H1 (cell line): ENCODE data around the gene TLE4. TPM values are rescaled to one million over a fixed set of nuclear protein-coding genes. Genes with fewer than 3 reads are reported as not detected.

ENCODE experiments used
- CTCF ChIA-PET: fragments of 300-600 bp; sonication (Branson Sonifier 250); formaldehyde crosslinking; loops from one replicate; lab custom pipeline; 2021; ENCODE audit not compliant: partially characterized antibody; lab: Charles Lee
- POLR2A ChIA-PET: fragments of 300-600 bp; sonication (Branson Sonifier 250); formaldehyde crosslinking; loops from one replicate; lab custom pipeline; 2021; ENCODE audit warnings: inconsistent platforms; ENCODE audit not compliant: partially characterized antibody; lab: Charles Lee
- DNase-seq, 2 experiments: peaks; one replicate each; pipeline versions ENCODE4 v3.0.0 to v3.0.0-alpha.2; 2010 to 2022; ENCODE audit warnings: low spot score in 2 of 2, low read depth in 1 of 2, mixed read lengths in 1 of 2
- FAIRE-seq: peaks from 2 replicates; lab custom pipeline; 2011; peaks lifted over from hg19 to GRCh38; lab: Jason Lieb, UNC
- H2AFZ ChIP-seq: 2 replicates; pipeline ENCODE4 v1.8.1; 2012; ENCODE audit warnings: low read length, inconsistent platforms
- H2AK5ac ChIP-seq: 2 replicates; pipeline ENCODE4 v1.6.1; 2013; ENCODE audit warnings: low read depth, low read length
- H2BK120ac ChIP-seq: replicated peaks from 2 replicates; pipeline ENCODE3; 2013; ENCODE audit warnings: low read depth, low read length, inconsistent platforms
- H2BK12ac ChIP-seq: 2 replicates; pipeline ENCODE4 v1.6.1; 2013; ENCODE audit warnings: low read depth, low read length
- H2BK15ac ChIP-seq: 2 replicates; pipeline ENCODE4 v1.6.1; 2013; ENCODE audit warnings: low read length
- H2BK20ac ChIP-seq: 2 replicates; pipeline ENCODE4 v1.6.1; 2013; ENCODE audit warnings: low read length
- H2BK5ac ChIP-seq: 2 replicates; pipeline ENCODE4 v1.6.1; 2013; ENCODE audit warnings: low read depth, low read length
- H3K14ac ChIP-seq: 2 replicates; pipeline ENCODE4 v1.6.1; 2013; ENCODE audit warnings: inconsistent platforms; ENCODE audit not compliant: insufficient read length
- H3K18ac ChIP-seq: 2 replicates; pipeline ENCODE4 v1.6.1; 2013; ENCODE audit warnings: low read length; ENCODE audit errors: extremely low read depth
- H3K23ac ChIP-seq: 2 replicates; pipeline ENCODE4 v1.6.1; 2013; ENCODE audit warnings: inconsistent platforms; ENCODE audit not compliant: insufficient read length
- H3K23me2 ChIP-seq: 2 replicates; pipeline ENCODE4 v1.6.1; 2013; ENCODE audit warnings: low read depth, low read length
- H3K27ac ChIP-seq: 2 replicates; pipeline ENCODE4 v1.6.1; 2011; ENCODE audit warnings: low read depth, low read length, inconsistent platforms
- H3K27me3 ChIP-seq, 4 experiments: replicated peaks in 1 of 4; 1 replicate in 1 of 4; 2 replicates in 3 of 4; pipeline versions ENCODE4 v1.6.1 to v1.8.1; 2011 to 2013; ENCODE audit warnings: low read length in 3 of 4, mild to moderate bottlenecking in 3 of 4, inconsistent platforms in 2 of 4, mixed read lengths in 2 of 4, moderate library complexity in 1 of 4; ENCODE audit not compliant: control insufficient read depth in 3 of 4, insufficient read depth in 3 of 4; ENCODE audit errors: extremely low read depth in 1 of 4
- H3K36me3 ChIP-seq, 4 experiments: 2 replicates each; pipeline versions ENCODE4 v1.6.1 to v1.8.1; 2011 to 2013; ENCODE audit warnings: mild to moderate bottlenecking in 4 of 4, low read length in 3 of 4, moderate library complexity in 2 of 4, control low read depth in 1 of 4, inconsistent platforms in 1 of 4; ENCODE audit not compliant: insufficient read depth in 4 of 4, control insufficient read depth in 2 of 4
- H3K4ac ChIP-seq: replicated peaks from 2 replicates; pipeline ENCODE3; 2013; ENCODE audit warnings: low read length, low read depth, mixed read lengths, inconsistent platforms; ENCODE audit not compliant: insufficient read length
- H3K4me1 ChIP-seq, 4 experiments: replicated peaks in 1 of 4; 1 replicate in 1 of 4; 2 replicates in 3 of 4; pipeline versions ENCODE4 v1.6.1 to v1.8.1; 2011 to 2013; ENCODE audit warnings: low read length in 3 of 4, inconsistent platforms in 2 of 4, mixed read lengths in 1 of 4; ENCODE audit not compliant: insufficient read depth in 4 of 4, control insufficient read depth in 3 of 4
- H3K4me2 ChIP-seq, 2 experiments: 2 replicates each; pipeline versions ENCODE4 v1.6.1 to v1.8.1; 2011 to 2013; ENCODE audit warnings: low read depth in 2 of 2, low read length in 2 of 2, control low read depth in 1 of 2, inconsistent platforms in 1 of 2, mild to moderate bottlenecking in 1 of 2; ENCODE audit not compliant: insufficient read depth in 1 of 2
- H3K4me3 ChIP-seq, 4 experiments: fragments of 200-600, 300-600 bp in 1 of 4; sonication (generic), shearing (Covaris generic), sonication (Bioruptor Twin) in 1 of 4; 2 replicates each; pipeline versions ENCODE4 v1.5.1 to v1.8.1; 2011 to 2016; ENCODE audit warnings: low read length in 4 of 4, low read depth in 3 of 4, control low read depth in 2 of 4, inconsistent platforms in 2 of 4, mild to moderate bottlenecking in 2 of 4, mixed read lengths in 1 of 4, moderate library complexity in 1 of 4; ENCODE audit not compliant: insufficient read depth in 2 of 4; ENCODE audit errors: extremely low read depth in 1 of 4
- H3K56ac ChIP-seq: replicated peaks from 2 replicates; pipeline ENCODE3; 2013; ENCODE audit warnings: low read depth, mild to moderate bottlenecking, mixed read lengths, low read length, inconsistent platforms; ENCODE audit not compliant: insufficient read length
- H3K79me1 ChIP-seq: 2 replicates; pipeline ENCODE4 v1.6.1; 2013; ENCODE audit warnings: low read depth, low read length, control low read depth
- H3K79me2 ChIP-seq, 2 experiments: 2 replicates each; pipeline versions ENCODE4 v1.6.1 to v1.8.1; 2012 to 2013; ENCODE audit warnings: low read length in 2 of 2, mild to moderate bottlenecking in 2 of 2, inconsistent platforms in 1 of 2; ENCODE audit not compliant: insufficient read depth in 2 of 2, control insufficient read depth in 1 of 2
- H3K9ac ChIP-seq, 4 experiments: replicated peaks in 1 of 4; 1 replicate in 1 of 4; 2 replicates in 3 of 4; pipeline versions ENCODE4 v1.6.1 to v1.8.1; 2011 to 2013; ENCODE audit warnings: low read depth in 3 of 4, low read length in 3 of 4, control low read depth in 2 of 4, mild to moderate bottlenecking in 2 of 4, moderate library complexity in 2 of 4, inconsistent platforms in 1 of 4; ENCODE audit errors: extremely low read depth in 1 of 4
- H3K9me3 ChIP-seq, 2 experiments: 2 replicates each; pipeline versions ENCODE4 v1.6.1 to v1.8.1; 2012 to 2013; ENCODE audit warnings: mild to moderate bottlenecking in 2 of 2, moderate library complexity in 2 of 2, control low read depth in 1 of 2, inconsistent platforms in 1 of 2, low read depth in 1 of 2, low read length in 1 of 2, mixed read lengths in 1 of 2; ENCODE audit not compliant: insufficient read depth in 2 of 2
- H4K20me1 ChIP-seq, 2 experiments: replicated peaks in 1 of 2; 2 replicates each; pipeline versions ENCODE3 to v1.8.1; 2011 to 2013; ENCODE audit warnings: inconsistent platforms in 2 of 2, low read length in 2 of 2, mild to moderate bottlenecking in 1 of 2; ENCODE audit not compliant: insufficient read depth in 2 of 2, control insufficient read depth in 1 of 2
- H4K5ac ChIP-seq: 2 replicates; pipeline ENCODE4 v1.6.1; 2013; ENCODE audit warnings: low read length, low read depth, mixed read lengths, inconsistent platforms; ENCODE audit not compliant: insufficient read length
- H4K8ac ChIP-seq: 2 replicates; pipeline ENCODE4 v1.8.0; 2013; ENCODE audit warnings: mild to moderate bottlenecking, moderate library complexity, low read length, inconsistent platforms; ENCODE audit not compliant: insufficient read depth; ENCODE audit errors: extremely low read depth
- H4K91ac ChIP-seq: replicated peaks from 2 replicates; pipeline ENCODE3; 2013; ENCODE audit warnings: low read length, mixed read lengths, inconsistent platforms; ENCODE audit not compliant: insufficient read length
- BACH1 ChIP-seq: IDR thresholded peaks from 2 replicates; pipeline ENCODE4 v1.6.1; 2012; ENCODE audit warnings: low read length, improper control_type of control experiment
- CBX5 ChIP-seq: fragments of 300-800, 300-1000 bp; sonication (generic); IDR thresholded peaks from 2 replicates; pipeline ENCODE4 v1.7.1; 2016; ENCODE audit warnings: antibody characterized with exemption, low read length, low read depth
- CBX8 ChIP-seq: fragments of 300-800, 300-1000 bp; sonication (generic); IDR thresholded peaks from 2 replicates; pipeline ENCODE4 v1.7.1; 2016; ENCODE audit warnings: low read depth, low read length, borderline replicate concordance
- CTCF ChIP-seq, 3 experiments: IDR thresholded peaks; 1 replicate in 2 of 3; 2 replicates in 1 of 3; pipeline versions ENCODE4 v1.5.1 to v1.6.1; 2011; ENCODE audit warnings: low read length in 3 of 3, mild to moderate bottlenecking in 3 of 3, inconsistent platforms in 2 of 3, low read depth in 1 of 3, moderate library complexity in 1 of 3; ENCODE audit not compliant: insufficient read depth in 1 of 3; ENCODE audit errors: control extremely low read depth in 1 of 3
- EZH2 ChIP-seq: fragments of 200-600 bp; sonication (generic); IDR thresholded peaks from 2 replicates; pipeline ENCODE4 v1.7.1; 2012; ENCODE audit warnings: low read depth, mild to moderate bottlenecking, moderate library complexity, low read length, inconsistent platforms; ENCODE audit not compliant: severe bottlenecking
- FOSL1 ChIP-seq: IDR thresholded peaks from 2 replicates; pipeline ENCODE4 v1.6.1; 2011; ENCODE audit warnings: mild to moderate bottlenecking, low read depth, low read length, moderate library complexity; ENCODE audit not compliant: insufficient read depth
- SIRT6 ChIP-seq: IDR thresholded peaks from one replicate; pipeline ENCODE4 v1.7.1; 2012; ENCODE audit warnings: low read length, inconsistent platforms
- SP2 ChIP-seq: IDR thresholded peaks from 2 replicates; pipeline ENCODE4 v1.6.1; 2012; ENCODE audit warnings: mild to moderate bottlenecking, low read length, inconsistent platforms
- polyA plus RNA-seq, 7 experiments: library from polyadenylated mRNA; depleted of rRNA in 3 of 7; stranded (reverse) in 5 of 7; unstranded in 2 of 7; fragments of >200 nt in 5 of 7; fragments of 200-250 nt in 2 of 7; gene quantifications; 1 replicate in 5 of 7; 2 replicates in 1 of 7; 4 replicates in 1 of 7; pipeline versions ENCODE4 v1.2.1 to v1.2.3, GENCODE V29; 2011 to 2013; ENCODE audit warnings: missing spikeins in 2 of 7, mixed read lengths in 2 of 7
- total RNA-seq: library from RNA; stranded (reverse); fragmentation: NEBNext Ultra II Directional; extraction: Animal tissue kit (Norgen Biotek cat#: 25700); gene quantifications from 2 replicates; pipeline ENCODE4 v1.2.1, GENCODE V29; 2021

The TLE4 gene
- total and polyA plus RNA-seq, 2 of the 8 experiments (the other 6 are each of a cell fraction or from before 2014, with no cell fraction given) = 32.4 to 36.9 TPM

DNA sequence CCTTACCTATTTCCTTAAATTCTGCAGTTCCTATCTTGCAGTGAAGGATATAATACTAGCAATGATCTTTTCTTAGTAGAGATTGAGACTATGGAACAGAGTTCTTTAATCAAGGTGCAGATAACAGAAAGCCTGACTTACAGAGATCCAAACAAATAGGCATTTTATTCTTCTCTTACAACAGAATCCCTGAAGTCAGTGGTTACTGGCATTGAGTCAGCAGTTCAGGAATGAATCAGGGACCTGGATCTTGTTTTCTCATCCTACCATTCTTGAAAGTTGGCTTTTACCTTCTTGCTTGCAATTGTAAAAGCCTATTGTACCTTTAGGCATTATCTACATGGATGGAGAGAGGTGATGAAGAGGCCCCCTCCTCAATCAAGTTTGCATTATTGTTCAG lies 47.5 kb upstream of the TLE4 start:
- no peak overlapping the region for H2BK20ac ChIP-seq
- H3K4ac ChIP-seq = no peak overlapping the region
- no peaks in the 10 kb centered on the region for H3K79me1 ChIP-seq
- H4K8ac ChIP-seq = no peak overlapping the region
- H3K9ac ChIP-seq = no peak overlapping the region
- H2BK12ac ChIP-seq = no peak overlapping the region
- H2AFZ ChIP-seq = no peak overlapping the region
- ChIA-PET POLR2A (no interaction called here), CTCF (interaction anchor here (0.5 kb wide), 1 partner anchor 93 kb away, joined by 3 read pairs; no protein-coding TSS in a partner anchor)
- H3K18ac ChIP-seq = no peak overlapping the region
- H2BK120ac ChIP-seq = no peak overlapping the region
- no peak overlapping the region for H3K23ac ChIP-seq
- H3K4me3 ChIP-seq = no peak overlapping the region
- no peak for DNase-seq
- TF ChIP-seq FOSL1 = no peak
- no peak for TF ChIP-seq CTCF (IDR thresholded peaks at IDR 0.05; ENCODE audit: control extremely low read depth in 1 of 3, insufficient read depth in 1 of 3, low read depth in 1 of 3, low read length in 3 of 3)
- TF ChIP-seq SIRT6 = no peak
- TF ChIP-seq CBX8 = no peak
- no peak for TF ChIP-seq CBX5
- no peak for TF ChIP-seq EZH2
- TF ChIP-seq BACH1 = no peak
- no peak for TF ChIP-seq SP2
- no peak overlapping the region for H2AK5ac ChIP-seq
- H4K91ac ChIP-seq = no peak overlapping the region
- H2BK15ac ChIP-seq = no peak overlapping the region
- no peaks in the 10 kb centered on the region for H3K23me2 ChIP-seq
- no peak for FAIRE-seq
- no peak overlapping the region for H3K14ac ChIP-seq
- H3K4me2 ChIP-seq = no peak overlapping the region
- H3K9me3 ChIP-seq = no peaks in the 10 kb centered on the region
- no peaks in the 10 kb centered on the region for H3K36me3 ChIP-seq
- no peak overlapping the region for H4K5ac ChIP-seq
- no peaks in the 10 kb centered on the region for H3K27me3 ChIP-seq
- no peak overlapping the region for H2BK5ac ChIP-seq
- H3K79me2 ChIP-seq = no peaks in the 10 kb centered on the region
- no peak overlapping the region for H3K56ac ChIP-seq
- H3K4me1 ChIP-seq = no peaks in the 10 kb centered on the region
- H3K27ac ChIP-seq = no peak overlapping the region
- H4K20me1 ChIP-seq = no peaks in the 10 kb centered on the region
